Progenitor cell of endocrine pancreas (in vitro differentiated cells): Measurements from ENCODE around the gene ACSL5. TPM values are rescaled to one million over a fixed set of nuclear protein-coding genes. Genes with fewer than 3 reads are reported as not detected.
"Not testable (repeated sequence)": the region's sequence is repeated elsewhere in the genome, so short reads cannot be mapped to it uniquely, and the experiment has no call there.

Experiments
- DNase-seq: peaks from one replicate; pipeline ENCODE4 v3.0.0; 2021; ENCODE audit warnings: low spot score; ENCODE audit not compliant: unreplicated experiment
- H3K27ac Mint-ChIP-seq: 2 replicates; pipeline ENCODE4 v1.8.0; 2021; ENCODE audit warnings: mild to moderate bottlenecking, moderate library complexity, mixed read lengths
- H3K27me3 Mint-ChIP-seq: 2 replicates; pipeline ENCODE4 v1.8.0; 2021; ENCODE audit warnings: mixed read lengths
- H3K36me3 Mint-ChIP-seq: 2 replicates; pipeline ENCODE4 v1.8.0; 2022; ENCODE audit warnings: mixed read lengths; ENCODE audit not compliant: insufficient read depth
- H3K4me1 Mint-ChIP-seq: 2 replicates; pipeline ENCODE4 v1.8.0; 2021; ENCODE audit warnings: low read depth, mixed read lengths
- H3K4me3 Mint-ChIP-seq: 2 replicates; pipeline ENCODE4 v1.8.0; 2021; ENCODE audit warnings: low read depth, mild to moderate bottlenecking, moderate library complexity, mixed read lengths
- H3K9me3 Mint-ChIP-seq: 2 replicates; pipeline ENCODE4 v1.8.0; 2021; ENCODE audit warnings: low read depth, mixed read lengths
- CTCF ChIP-seq: fragments of 200-600 bp; sonication (generic); IDR thresholded peaks from one replicate; pipeline ENCODE4 v1.5.0; 2021; ENCODE audit warnings: antibody characterized with exemption, mild to moderate bottlenecking; ENCODE audit not compliant: unreplicated experiment
- total RNA-seq: library from RNA; stranded (reverse); gene quantifications from 2 replicates; pipeline ENCODE4 v1.2.1, GENCODE V29; 2021

Gene ACSL5
- total RNA-seq, 1 donor from 2014 or later, result 0.22 TPM

GRCh38 chr10:112370424-112370819 lies 3.5 kb upstream of the ACSL5 start:
- peaks cover 1% of the 10 kb centered on the region for H3K36me3 Mint-ChIP-seq
- no peak overlapping the region for H3K27ac Mint-ChIP-seq
- no peak for DNase-seq
- peaks cover 15% of the 10 kb centered on the region for H3K4me1 Mint-ChIP-seq
- peaks cover 3% of the 10 kb centered on the region for H3K9me3 Mint-ChIP-seq
- no peak for TF ChIP-seq CTCF
- H3K27me3 Mint-ChIP-seq, result peaks cover 20% of the 10 kb centered on the region
- H3K4me3 Mint-ChIP-seq, result no peak overlapping the region

- H3K9me3 Mint-ChIP-seq, H3K36me3 Mint-ChIP-seq, H3K27ac Mint-ChIP-seq, H3K4me3 Mint-ChIP-seq, DNase-seq: not testable (repeated sequence)
- Mint-ChIP-seq H3K4me1 (peaks cover 17% of the 10 kb centered on the region), H3K27me3 (peaks cover 21% of the 10 kb centered on the region)
These were observed 2.6 kb upstream of the ACSL5 start for GRCh38 chr10:112371326-112371725.

- not testable (repeated sequence) for H3K9me3 Mint-ChIP-seq, DNase-seq, H3K36me3 Mint-ChIP-seq, H3K27ac Mint-ChIP-seq, H3K4me3 Mint-ChIP-seq
- Mint-ChIP-seq H3K4me1 (peaks cover 13% of the 10 kb centered on the region), H3K27me3 (peaks cover 16% of the 10 kb centered on the region)
These were observed 1.6 kb upstream of the ACSL5 start for GRCh38 chr10:112372182-112372810.

- Mint-ChIP-seq H3K36me3 (peaks cover 1% of the 10 kb centered on the region), H3K4me1 (peaks cover 13% of the 10 kb centered on the region), H3K27me3 (peaks cover 12% of the 10 kb centered on the region), H3K9me3 (peaks cover 3% of the 10 kb centered on the region), H3K4me3 (no peak overlapping the region), H3K27ac (no peak overlapping the region)
- no peak for TF ChIP-seq CTCF
- DNase-seq, result no peak
These were observed 1.0 kb downstream of the ACSL5 start for GRCh38 chr10:112374724-112375541.

GRCh38 chr10:112375721-112376395 lies 1.9 kb downstream of the ACSL5 start:
- H3K4me3 Mint-ChIP-seq, result no peak overlapping the region
- peaks cover 13% of the 10 kb centered on the region for H3K4me1 Mint-ChIP-seq
- peaks cover 1% of the 10 kb centered on the region for H3K36me3 Mint-ChIP-seq
- peaks cover 12% of the 10 kb centered on the region for H3K27me3 Mint-ChIP-seq
- no peak for TF ChIP-seq CTCF
- DNase-seq, result no peak
- H3K27ac Mint-ChIP-seq, result peak overlapping the region; percentile 16
- H3K9me3 Mint-ChIP-seq, result peaks cover 3% of the 10 kb centered on the region

GRCh38 chr10:112376396-112376790 lies 2.5 kb downstream of the ACSL5 start:
- H3K27ac Mint-ChIP-seq, result no peak overlapping the region
- TF ChIP-seq CTCF, result no peak
- H3K4me1 Mint-ChIP-seq, result peaks cover 13% of the 10 kb centered on the region
- H3K4me3 Mint-ChIP-seq, result no peak overlapping the region
- no peak for DNase-seq
- peaks cover 12% of the 10 kb centered on the region for H3K27me3 Mint-ChIP-seq
- no peaks in the 10 kb centered on the region for H3K36me3 Mint-ChIP-seq
- H3K9me3 Mint-ChIP-seq, result no peaks in the 10 kb centered on the region

- not testable (repeated sequence) for DNase-seq, H3K4me3 Mint-ChIP-seq, H3K36me3 Mint-ChIP-seq, H3K27ac Mint-ChIP-seq, H3K9me3 Mint-ChIP-seq
- peaks cover 12% of the 10 kb centered on the region for H3K27me3 Mint-ChIP-seq
- H3K4me1 Mint-ChIP-seq, result peaks cover 14% of the 10 kb centered on the region
These were observed 3.2 kb downstream of the ACSL5 start for GRCh38 chr10:112377116-112377515.
